HG03558 (cell line): Measurements from ENCODE around the gene MXRA8.
"Not testable (repeated sequence)": the region's sequence is repeated elsewhere in the genome, so short reads cannot be mapped to it uniquely, and the experiment has no call there.

Experiments
- ATAC-seq: cut with Tn5 transposase; IDR thresholded peaks from one replicate; pipeline ENCODE4 v1.9.1; 2021; ENCODE audit warnings: moderate number of reproducible peaks; ENCODE audit not compliant: unreplicated experiment; ENCODE audit errors: extremely low read depth

The MXRA8 gene

GRCh38 chr1:1393014-1393413 is 34.7 kb upstream of the MXRA8 start:
- ATAC-seq = no peak

DNA sequence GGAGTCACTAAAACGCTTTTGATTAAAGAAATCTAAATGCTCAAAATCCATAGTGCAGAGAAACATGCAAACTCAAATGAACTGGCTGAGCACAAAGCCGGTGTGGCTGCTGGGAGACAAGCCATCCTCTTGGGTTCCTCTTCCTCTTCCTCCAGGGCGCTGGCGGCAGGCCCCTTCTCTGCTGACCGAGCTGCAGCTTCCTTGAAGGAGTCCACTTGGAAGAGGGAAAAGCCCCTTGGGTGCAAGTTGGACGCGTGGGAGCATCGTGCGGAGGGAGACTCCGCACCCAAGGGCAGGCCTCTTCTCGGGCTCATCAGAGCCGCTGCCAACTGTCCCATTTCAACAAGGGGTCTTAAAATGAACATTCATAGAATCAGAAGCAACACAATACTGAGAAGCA is 32.9 kb upstream of the MXRA8 start:
- ATAC-seq = no peak

- no peak for ATAC-seq
These were observed 32.3 kb upstream of the MXRA8 start for GRCh38 chr1:1390675-1391074.

GRCh38 chr1:1388078-1388472 is 29.7 kb upstream of the MXRA8 start:
- no peak for ATAC-seq

GRCh38 chr1:1387098-1388077 is 29.0 kb upstream of the MXRA8 start:
- no peak for ATAC-seq

DNA sequence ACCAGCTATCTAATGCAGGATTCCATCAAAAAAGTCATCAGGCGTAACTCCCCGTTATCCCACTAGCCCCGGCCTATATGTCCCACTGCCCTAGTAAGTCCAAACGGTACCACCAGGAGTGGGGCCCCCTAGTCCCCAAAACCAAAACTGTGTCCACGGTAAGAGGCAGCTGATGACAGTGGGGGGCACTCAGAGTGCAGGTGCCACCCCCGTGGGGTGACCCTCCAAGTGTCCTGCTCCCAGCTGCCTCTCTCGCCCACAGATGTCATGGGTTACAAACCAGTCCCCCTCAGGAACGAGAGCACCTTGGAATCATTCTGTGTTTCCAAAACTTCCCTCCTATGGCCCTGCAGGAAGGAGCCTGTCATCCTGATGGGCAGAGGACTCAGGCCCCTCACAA is 27.6 kb upstream of the MXRA8 start:
- no peak for ATAC-seq

DNA sequence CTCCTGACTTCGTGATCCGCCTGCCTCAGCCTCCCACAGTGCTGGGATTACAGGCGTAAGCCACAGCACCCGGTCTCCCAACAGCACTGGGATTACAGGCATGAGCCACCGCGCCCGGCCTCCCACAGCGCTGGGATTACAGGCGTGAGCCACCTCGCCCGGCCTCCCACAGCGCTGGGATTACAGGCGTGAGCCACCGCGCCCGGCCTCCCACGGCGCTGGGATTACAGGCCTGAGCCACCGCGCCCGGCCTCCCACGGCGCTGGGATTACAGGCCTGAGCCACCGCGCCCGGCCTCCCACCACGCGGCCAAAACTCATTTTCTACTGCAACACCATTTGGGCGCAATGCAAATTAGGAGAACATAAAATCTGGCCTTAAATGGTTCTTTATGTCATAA is 27.0 kb upstream of the MXRA8 start:
- not testable (repeated sequence) for ATAC-seq

GRCh38 chr1:1381294-1381693 is 22.9 kb upstream of the MXRA8 start:
- no peak for ATAC-seq

- ATAC-seq = no peak
These were observed 22.5 kb upstream of the MXRA8 start for GRCh38 chr1:1380860-1381259.

GRCh38 chr1:1377540-1378205 is 19.3 kb upstream of the MXRA8 start:
- no peak for ATAC-seq

- no peak for ATAC-seq
These were observed 18.3 kb upstream of the MXRA8 start for GRCh38 chr1:1376551-1377226.

DNA sequence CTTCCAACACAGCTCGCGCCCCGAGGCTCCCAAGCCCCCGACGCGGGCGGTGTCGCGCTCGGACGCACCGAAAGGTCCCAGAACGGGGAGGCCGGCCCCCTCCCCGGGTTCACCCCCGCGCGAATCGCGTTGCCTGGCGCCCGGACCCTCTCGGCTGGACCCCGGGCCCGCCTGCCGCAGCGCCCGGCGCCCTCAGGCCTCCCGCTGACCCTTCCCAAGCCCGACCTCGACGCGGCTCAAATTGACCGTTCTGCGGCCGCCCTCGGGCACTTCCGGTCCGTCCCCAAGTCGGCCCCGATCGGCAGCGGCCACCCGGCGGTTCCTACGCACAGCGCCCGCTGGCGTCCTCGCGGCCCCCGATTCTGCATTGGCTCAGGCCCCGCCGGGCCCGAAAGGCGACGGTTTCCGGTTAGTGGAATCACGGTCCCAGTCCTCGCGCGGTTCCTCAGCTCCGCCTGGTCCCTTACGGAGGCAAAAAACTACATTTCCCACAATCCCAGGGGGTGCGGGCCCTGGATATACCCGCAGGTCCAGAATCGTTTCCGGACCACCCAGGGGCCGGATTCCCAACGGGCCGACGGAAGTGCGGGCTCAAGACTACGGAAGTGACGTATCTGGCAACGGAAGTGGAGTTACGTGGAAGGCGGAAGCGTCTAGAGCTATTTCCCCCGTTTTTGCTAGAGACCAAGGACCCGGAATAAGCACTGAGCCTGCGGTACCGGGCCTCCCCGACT is 16.7 kb upstream of the MXRA8 start, which contains the start of gene AURKAIP1:
Gene AURKAIP1, minus strand, starts transcription at position 279 of the 734 bp plus-strand sequence. CDS start 451 bp downstream, outside the sequence.
- ATAC-seq = peak; percentile 82

DNA sequence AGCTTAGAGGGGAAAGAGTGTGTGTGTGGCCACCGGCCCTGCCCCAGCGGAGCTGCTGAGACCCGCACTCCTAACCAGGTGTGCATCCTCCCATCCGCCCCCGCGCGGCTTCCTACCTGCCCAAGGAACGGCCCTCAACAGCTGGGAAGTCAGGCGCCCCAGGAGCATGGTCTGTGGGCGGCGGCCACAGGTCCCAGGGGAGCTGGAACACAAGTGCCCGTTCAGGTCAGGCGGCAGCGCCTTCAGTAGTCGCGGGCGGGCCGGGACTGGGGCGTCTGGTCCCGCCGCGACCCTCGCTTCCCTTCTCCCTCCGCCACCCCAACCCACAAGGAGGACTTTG is 16.2 kb upstream of the MXRA8 start:
- no peak for ATAC-seq

- ATAC-seq = no peak
These were observed 15.6 kb upstream of the MXRA8 start for GRCh38 chr1:1373815-1374588.

DNA sequence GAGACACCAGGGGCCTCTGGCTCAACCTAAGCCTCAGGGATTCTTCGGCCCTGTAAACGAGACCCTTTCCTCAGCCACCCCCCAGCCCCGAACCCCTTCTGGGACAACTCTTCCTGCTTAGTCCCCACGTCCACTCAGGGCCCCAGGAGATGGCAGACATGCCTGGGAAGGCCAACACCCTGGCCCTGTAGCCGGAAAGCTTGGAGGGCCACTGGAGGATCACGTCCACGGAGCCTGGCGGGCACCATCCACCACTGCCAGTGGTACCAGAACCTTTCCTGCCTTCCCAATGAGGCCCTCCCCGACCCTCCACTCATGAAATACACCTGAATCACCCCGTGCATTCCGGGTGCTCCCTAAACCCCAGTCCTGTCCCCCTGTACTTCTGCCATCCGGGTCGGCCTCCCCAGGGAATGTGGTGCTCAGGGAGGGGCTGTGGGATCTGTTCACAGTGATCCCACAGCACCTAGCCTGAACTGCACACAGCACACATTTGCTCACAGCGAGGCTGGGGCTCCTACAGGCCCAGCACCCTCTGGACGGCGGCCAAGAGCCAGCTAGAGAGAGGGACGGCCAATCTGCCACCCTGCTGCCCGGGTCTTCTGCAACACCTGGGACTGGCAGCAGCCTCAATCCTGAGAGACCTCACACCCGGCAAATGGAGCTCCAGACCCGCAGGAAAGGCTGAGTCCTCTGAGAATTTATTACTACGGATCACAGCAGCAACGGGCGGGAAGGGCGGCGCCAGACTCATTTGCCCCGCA is 14.9 kb upstream of the MXRA8 start:
- no peak for ATAC-seq

GRCh38 chr1:1371746-1372711 is 13.7 kb upstream of the MXRA8 start:
- no peak for ATAC-seq

DNA sequence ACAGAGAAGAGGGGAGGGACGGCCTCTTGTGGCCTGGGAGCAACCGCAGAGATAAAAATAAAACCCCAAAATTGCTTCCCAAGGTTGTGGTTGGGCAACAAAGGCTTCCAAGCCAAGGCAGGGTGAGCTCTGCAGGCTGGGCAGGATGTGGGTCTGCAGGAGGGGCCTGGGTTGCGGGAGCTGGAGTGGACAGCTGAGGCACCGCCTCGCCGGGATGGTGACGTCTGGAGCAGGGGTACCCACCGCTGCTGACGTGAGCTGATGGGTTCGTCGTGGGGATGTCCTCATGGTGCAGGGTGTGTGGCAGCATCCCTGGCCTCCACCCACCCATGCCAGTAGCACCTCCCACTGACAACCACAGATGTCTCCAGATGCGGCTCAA is 13.0 kb upstream of the MXRA8 start:
- ATAC-seq = no peak
